Smooth muscle cell of the brain vasculature (primary cell): Measurements from ENCODE around the gene CERCAM.
"Not testable (repeated sequence)": the region's sequence is repeated elsewhere in the genome, so short reads cannot be mapped to it uniquely, and the experiment has no call there.

ENCODE experiments used
- DNase-seq: peaks from one replicate; pipeline ENCODE4 v3.0.0-alpha.2; 2012; ENCODE audit warnings: low read depth, low spot score

The CERCAM gene

DNA sequence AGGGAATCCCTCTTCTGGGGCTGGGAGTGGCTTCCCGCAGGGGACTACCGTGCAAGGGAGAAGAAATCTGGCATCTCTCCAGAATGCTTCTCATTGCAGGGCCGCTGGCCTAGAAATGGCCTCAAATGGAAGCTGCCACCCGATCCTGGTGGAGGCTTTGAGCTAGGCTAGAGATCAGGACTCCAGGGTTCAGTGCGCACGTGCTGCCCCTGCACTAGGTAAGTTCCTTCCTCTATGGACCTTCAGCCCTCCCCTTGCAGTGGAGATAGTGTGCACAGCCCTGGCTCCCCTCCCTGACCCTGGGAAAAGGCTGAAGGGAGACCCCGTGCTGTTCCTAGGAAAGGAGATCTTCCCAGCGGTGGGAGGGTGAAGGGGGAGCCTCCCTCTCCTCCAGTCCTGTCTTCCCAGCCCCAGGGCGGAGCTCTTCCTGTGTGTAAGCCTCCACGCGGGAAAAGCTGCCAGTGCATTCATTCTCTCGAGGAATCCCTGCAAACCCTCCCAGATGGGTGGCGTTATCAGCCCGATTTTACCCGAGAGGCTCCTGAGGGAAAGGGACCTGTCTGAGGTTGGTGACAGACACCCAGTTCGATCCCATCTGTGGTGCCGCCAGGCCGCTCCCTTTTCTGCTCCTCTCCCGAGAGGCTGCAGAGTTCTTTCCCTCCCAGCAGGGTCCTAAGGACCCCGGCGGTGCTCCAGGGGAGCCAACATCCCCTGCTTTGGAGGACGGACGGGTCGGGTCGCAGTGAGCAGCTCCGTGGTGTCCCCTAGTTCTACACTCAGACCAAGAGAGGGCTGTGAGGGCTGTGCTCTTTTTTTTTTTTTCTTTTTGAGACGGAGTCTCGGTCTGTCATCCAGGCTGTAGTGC, 1.4 kb upstream of the CERCAM start:
- no peak for DNase-seq

DNA sequence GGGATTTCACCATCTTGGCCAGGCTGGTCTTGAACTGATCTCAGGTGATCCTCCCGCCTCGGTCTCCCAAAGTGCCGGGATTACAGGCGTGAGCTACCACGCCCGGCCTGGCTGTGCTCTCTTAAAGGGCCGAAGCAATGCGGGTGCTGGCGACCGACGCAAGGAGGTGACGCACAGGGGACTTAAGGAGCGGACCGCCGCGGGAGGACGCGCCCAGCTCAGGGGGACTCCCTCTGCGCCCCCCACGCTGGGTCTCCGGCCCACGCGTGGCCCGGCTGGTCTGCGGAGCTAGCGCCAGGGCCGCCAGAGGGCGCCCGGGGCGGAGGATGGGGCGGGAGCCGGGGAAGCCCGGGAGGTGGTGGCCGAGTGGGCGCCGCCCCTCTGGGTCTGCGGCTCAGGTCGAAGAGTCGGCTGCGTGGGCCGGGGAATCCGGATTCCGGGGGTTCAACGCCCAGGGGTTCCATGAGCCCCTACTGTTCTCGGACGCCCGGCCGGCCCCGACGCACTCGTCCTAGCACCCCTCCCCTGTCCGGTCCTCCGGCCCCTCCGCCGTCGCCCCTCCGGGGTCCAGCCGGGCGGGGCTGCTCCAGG, 502 bp upstream of the CERCAM start:
- DNase-seq = no peak

DNA sequence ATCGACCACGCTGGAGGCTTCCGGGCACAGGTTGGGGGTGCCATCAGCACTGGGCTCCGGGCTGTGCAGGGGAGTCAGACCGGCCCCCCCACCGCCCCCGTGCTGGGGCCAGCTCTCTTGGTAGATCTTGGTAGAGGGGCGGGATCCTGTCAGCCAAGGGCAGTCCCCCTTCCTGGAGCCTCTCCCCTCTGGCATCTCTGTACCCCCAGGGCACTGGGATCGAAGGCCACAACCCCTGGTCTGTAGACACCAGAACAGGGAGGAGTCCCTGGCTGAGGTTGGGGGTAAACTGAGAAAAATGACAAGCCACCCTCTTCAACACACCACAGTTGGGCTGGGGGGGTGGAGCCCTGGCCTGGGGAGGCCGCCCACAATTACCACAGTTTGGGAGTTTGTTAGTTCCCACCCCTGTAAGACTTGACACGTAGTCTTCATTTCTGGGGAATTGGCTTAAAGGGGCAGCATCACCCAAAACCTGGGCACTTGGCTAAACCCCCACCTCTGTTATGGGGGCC, 882 bp downstream of the CERCAM start:
- no peak for DNase-seq

DNA sequence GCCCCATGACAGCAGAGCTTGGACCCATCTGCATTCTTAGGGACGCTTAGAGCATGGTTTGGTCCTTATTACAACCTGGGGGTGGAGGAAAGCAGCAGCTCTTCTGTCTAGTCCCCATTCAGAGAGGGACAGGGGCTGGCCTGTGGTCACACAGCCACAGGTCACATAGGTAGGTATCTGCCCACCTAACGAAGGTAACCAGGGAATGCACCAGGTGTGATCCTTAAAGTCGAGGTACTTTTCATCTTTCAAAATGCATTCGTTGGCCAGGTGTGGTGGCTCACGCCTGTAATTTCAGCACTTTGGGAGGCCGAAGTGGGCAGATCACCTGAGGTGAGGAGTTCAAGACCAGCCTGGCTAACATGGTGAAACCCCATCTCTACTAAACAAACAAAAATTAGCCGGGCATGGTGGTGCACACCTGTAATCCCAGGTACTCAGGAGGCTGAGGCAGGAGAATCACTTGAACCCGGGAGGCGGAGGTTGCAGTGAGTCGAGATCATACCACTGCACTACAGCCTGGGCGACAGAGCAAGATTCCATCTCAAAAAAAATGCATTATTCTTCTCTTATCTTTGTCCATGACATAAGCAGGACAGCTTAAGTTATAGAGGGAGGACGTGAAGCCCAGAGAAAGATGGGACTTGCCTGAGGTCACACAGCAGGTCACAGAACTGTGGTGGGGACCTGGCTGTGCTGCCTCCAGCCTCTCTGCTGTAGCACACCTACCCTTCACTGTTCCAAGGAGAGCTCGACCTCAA, 1.5 kb downstream of the CERCAM start:
- not testable (repeated sequence) for DNase-seq

DNA sequence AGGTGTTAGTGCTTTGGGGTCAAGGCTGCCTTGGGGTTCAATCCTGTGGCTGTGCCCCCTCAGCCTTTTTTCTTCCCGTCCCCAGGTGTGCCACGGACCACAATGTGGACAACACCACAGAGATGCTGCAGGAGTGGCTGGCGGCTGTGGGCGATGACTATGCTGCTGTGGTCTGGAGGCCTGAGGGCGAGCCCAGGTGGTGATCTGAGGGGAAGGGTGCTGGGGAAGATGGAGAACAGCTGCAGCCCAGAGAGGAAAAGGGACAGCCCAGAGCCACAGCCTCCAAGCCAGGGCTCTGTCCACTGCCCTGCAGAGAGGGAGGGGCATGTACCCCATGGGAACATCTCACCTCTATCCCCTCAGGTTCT, 2.1 kb downstream of the CERCAM start:
- no peak for DNase-seq

DNA sequence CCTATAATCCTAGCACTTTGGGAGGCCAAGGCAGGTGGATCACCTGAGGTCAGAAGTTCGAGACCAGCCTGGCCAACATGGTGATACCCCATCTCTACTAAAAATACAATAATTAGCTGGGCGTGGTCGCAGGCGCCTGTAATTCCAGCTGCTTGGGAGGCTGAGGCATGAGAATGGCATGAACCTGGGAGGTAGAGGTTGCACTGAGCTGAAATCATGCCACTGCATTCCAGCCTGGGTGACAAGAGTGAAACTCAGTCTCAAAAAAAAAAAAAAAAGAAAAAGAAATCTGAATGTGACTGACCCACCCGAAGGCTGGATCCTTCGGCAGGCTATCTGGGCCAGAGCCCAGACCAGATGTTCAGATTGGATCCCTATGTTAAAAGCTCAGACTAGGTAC, 2.7 kb downstream of the CERCAM start:
- DNase-seq = not testable (repeated sequence)

DNA sequence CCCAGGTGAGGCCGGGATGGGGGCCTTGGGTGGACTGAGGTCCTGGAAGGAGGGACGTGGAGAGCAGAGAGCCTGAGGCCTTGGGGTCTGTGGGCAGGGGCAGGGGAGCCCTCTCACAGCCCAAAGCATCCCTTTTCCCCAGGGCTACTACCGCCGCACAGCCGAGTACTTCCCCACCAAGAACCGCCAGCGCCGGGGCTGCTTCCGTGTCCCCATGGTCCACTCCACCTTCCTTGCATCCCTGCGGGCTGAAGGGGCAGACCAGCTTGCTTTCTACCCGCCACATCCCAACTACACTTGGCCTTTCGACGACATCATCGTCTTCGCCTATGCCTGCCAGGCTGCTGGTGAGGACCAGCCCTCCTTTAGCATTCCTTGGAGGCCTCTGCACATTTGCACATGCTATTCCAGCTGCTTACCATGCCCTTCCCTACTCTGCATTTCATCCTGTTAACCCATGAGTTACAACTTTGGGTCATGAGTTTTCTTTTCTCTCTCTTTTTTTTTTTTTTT, 3.7 kb downstream of the CERCAM start:
- no peak for DNase-seq

DNA sequence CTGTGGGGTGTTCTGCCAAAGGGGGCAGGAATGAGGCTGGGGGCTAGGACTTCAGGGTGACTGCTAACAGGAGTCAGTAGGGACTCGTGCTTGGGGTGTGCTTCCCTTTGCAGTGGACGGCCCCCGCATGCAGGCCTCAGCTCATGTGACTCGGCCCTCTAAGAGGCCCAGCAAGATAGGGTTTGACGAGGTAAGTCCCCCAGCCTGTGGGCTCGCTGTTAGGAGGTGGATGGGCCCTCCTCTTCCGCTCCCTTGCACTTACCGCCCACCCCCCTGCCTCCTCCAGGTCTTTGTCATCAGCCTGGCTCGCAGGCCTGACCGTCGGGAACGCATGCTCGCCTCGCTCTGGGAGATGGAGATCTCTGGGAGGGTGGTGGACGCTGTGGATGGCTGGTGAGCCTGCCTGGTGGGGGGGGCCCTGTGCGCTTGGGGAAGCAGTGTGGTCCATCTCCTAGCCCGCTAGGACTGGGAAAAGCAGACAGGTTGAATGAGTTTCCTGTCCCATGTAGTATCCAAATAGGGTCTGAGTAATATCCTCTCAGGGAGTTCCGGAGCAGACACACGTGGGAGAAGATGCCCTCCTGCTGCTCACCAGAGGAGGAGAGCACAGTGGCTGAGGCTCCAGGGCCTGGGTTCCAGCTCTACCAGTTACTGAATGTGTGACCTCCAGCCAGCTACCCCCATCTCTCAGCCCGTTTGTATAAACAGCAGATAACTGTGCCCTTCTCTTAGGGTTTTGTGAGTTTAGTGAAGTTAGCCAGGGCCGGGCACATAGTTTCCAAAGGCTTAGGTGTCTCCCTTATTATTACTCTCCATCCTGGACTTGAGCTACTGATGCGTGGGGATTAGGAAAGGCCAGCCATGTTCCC, 8.2 kb downstream of the CERCAM start:
- no peak for DNase-seq

DNA sequence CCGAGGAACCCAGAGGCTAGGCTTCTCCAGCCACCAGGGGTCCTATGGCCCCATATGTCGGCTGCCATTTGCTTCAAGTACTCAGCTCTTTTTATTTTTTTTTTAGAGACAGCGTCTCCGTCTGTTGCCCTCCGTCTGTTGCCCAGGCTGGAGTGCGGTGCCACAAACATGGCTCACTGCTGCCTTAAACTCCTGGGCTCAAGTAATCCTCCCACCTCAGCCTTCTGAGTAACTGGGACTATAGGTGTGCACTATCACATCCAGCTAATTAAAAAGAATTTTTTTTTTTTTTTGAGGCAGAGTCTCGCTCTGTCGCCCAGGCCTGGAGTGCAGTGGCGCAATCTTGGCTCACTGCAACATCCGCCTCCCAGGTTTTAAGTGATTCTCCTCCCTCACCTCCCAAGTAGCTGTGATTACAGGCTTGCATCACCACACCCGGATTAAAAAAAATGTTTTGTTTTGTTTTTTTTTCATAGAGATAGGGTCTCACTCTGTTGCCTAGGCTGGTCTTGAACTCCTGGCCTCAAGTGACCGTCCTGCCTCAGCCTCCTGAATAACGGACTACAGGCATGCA, 8.9 kb downstream of the CERCAM start:
- DNase-seq = no peak

DNA sequence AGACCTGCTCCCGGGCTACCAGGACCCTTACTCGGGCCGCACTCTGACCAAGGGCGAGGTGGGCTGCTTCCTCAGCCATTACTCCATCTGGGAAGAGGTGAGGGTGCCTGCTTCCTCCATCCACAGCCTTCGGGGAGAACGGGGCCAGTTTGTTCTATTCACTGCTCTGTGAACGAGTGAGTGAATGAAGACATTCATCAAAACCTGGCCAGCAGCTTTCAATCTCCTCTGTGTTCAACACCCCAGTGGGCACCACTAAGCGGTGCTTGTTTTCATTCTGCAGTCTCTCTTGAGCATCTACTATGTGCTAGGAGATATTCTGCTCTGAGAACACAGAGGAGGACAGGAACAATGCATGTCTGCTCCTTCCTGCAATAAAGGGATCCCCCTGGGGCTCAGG, 10.6 kb downstream of the CERCAM start:
- DNase-seq = no peak

DNA sequence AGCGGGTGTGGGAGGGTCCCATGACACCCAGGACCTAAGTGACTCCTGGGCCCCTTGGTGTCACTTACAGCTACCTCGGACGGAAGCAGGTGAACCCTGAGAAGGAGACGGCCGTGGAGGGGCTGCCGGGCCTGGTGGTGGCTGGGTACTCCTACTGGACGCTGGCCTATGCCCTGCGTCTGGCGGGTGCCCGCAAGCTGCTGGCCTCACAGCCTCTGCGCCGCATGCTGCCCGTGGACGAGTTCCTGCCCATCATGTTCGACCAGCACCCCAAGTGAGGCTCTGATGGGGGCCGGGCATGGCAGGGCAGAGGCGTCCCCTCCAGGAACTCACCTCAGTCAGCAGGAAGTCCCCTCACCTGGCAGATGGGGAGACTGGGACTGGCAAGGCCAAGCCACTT, 13.7 kb downstream of the CERCAM start:
- no peak for DNase-seq

DNA sequence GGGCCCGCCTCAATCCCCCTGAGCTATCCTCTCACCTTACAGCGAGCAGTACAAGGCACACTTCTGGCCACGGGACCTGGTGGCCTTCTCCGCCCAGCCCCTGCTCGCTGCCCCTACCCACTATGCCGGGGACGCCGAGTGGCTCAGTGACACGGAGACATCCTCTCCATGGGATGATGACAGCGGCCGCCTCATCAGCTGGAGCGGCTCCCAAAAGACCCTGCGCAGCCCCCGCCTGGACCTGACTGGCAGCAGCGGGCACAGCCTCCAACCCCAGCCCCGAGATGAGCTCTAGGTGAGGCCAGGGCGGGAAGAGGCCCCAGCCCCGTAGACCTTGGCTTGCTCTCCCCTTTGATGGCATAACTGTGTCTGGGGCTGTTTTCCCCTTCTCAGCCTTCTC, 15.0 kb downstream of the CERCAM start:
- no peak for DNase-seq

DNA sequence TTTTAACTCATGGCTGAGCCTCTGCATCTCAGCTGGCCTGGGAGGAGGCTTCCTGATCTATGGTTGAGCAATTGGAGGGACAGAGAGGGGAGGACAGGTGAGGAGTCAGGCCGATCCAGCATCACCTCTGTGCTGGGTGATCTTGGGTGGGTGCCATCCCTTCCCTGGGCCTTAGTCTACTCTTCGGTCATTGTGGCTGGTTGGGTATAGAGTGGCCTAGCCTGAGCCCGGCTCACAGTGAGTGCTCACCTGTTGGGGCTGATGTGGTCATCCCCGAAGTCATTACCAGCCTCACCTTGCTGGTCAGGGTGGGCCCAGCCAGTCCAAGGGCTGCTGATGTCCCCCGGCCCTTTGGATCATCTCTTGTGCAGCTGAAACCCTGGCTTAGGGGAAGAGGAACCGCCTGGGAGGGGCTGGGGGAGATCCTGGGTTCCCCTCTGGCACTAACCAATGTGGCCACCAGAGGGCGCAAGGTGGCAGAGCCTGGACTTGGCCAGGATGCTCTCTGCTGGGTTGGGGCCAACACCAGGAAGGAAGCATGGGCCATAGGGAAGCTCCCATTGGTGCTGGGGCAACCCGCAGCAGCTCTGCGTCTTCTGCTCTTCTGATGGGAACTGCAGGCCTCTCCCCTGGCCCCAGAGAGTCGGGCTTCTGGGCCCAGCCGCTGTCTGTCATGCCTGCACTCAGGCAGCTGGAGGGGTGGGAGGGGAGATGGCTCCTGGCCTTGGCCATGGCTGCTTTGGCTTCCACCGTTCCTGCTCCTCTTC, 17.9 kb downstream of the CERCAM start:
- DNase-seq = no peak

DNA sequence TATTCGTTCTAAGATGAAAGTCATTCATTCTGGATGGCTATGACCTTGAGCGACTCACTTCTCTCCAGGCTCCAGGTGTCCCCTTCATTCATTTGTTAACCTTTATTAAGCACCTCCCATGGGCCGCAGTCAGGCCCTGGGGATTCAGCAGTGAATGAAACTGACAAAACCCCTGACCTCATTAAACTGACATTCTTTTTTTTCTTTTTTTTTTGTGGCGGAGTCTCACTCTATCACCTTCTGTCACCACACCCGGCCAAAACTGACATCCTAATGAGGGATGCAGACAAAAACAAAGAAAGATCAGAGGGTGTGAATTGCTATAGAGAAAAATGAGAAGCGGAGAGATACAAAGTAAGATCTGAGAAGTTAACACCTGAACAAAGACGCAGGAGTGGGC, 18.6 kb downstream of the CERCAM start:
- no peak for DNase-seq

DNA sequence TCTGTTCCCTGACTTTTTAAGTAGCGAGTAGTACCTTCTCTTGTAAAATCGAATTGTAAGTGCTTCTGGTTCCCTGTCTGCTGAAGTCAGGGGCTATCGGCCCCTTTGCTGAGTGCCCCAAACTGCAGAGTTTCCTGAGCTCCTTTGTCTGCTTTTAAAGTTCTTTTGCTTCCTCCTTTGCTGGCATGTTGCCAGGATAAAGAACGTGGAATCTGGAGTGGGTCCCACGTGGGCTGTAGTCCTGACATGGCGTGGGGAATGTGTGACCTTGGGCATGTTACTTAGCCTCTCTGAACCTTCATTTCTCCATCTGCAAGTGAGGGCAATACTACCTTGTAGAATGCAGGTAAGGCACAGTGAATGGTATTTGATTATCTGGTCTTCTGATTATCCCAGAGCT, 21.5 kb downstream of the CERCAM start:
- no peak for DNase-seq

DNA sequence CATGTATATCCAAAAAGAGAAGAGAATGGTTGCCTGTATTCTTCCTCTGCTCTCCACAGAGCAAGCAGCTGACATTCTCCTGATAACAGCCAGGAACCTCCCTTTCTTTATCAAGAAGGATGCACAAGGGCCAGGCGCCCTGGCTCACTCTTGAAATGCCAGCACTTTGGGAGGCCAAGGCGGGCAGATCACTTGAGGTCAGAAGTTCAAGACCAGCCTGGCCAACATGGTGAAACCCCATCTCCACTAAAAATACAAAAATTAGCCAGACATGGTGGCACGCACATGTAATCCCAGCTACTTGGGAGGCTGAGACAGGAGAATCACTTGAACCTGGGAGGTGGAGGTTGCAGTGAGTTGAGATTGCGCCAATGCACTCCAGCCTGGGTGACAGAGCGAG, 25.8 kb downstream of the CERCAM start:
- DNase-seq = not testable (repeated sequence)

DNA sequence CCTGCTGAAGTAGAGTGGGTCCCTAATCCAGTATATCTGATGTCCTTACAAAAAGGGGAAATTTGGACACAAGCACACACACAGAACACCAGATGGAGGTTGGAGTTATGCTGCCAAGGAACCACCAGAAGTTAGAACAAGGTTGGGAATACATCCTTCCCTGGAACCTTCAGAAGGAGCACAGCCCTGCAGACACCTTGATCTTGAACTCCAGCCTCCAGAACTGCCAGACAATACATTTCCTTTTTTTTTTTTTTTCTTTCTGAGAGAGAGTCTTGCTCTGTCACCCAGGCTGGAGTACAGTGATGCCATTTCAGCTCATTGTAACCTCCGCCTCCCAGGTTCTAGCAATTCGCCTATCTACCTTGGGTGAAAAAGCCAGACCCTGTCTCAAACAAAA, 28.1 kb downstream of the CERCAM start:
- DNase-seq = no peak

DNA sequence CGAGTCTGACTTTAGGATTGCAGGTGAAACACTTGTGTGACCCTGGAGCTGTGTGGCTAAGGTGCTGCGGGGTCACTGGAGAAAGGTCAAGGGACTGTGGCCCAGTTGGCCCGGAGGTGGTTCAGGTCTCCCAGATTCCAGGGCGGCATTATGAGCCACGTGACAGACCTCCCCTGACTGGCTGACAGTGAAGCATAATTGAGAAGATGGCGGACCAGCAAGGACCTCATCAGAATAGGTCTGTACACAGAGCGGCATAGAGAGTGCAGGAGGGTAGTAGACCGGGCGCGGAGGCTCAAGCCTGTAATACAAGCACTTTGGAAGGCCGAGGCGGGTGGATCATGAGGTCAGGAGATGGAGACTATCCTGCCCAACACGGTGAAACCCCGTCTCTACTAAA, 34.3 kb downstream of the CERCAM start:
- no peak for DNase-seq

DNA sequence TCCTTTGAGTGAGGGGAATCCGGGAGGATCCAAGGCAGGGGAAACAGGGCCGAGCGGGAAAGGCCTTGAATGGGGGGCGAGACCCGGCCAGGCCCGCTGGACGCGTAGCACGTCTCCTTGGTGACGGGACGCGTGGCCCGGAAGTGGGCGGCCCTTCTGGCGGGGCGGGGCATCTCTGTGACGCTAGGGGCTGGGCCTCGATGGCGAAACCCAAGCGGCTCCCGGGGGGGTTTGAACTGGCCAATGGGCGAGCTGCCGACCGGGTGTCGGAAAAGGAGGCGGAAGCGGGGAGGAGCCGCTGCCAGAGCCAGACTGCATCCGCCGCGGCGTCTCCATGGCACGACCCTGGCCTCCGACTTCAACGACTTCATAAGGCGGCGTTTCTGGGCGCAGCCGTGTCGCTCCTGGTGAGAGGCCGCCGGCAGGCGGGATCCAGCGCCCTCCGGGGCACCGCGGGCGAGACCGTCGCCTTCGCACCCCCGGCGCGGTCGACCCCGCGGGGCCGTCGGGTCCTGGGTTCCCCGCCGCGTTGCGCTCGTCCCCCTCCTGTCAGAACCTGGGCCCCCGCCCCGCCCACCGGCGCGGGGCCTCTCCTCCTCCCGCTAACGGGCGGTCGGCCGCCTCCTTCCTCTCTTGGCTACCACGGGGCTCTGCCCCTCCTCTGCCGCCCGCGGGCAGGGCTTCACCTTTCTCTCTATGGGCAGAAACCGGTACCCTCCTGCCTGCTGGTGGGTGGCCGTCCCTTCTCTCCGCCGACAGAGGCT, 35.4 kb downstream of the CERCAM start, which contains the start of gene ODF2:
Gene ODF2, plus strand, starts transcription at position 158 of the 764 bp plus-strand sequence. Its CDS starts 86 bp downstream, at position 244.
- peak; percentile 88 for DNase-seq
